Activated CD4-positive, CD25-positive, alpha-beta regulatory T cell (primary cell): ENCODE results near the gene PPL.
"Not testable (repeated sequence)": the region's sequence is repeated elsewhere in the genome, so short reads cannot be mapped to it uniquely, and the experiment has no call there.

ENCODE experiments used
- DNase-seq, 4 experiments: peaks; one replicate each; lab custom pipeline; 2025; lab: John Stamatoyannopoulos, UW

Gene PPL

DNA sequence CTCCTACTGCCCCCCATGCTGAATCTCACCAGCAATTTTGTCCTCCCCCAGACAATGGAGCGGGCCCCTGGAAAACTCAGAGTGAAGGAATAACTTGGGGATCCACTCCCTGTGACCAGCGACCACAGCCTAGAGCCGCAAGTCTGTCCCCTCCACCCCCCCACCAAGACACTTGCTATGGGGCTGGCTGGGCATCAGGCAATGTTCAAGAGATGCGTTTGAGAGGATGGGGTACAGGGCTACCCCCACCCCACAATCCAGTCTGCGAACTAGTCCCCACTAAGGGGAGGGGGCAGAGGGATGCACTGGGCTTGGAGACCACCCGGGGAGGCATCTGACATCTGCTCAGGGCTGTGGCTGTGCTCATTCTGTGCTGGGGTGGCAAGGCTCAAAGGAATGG lies 2.4 kb downstream of the PPL start:
- no peak for DNase-seq

DNA sequence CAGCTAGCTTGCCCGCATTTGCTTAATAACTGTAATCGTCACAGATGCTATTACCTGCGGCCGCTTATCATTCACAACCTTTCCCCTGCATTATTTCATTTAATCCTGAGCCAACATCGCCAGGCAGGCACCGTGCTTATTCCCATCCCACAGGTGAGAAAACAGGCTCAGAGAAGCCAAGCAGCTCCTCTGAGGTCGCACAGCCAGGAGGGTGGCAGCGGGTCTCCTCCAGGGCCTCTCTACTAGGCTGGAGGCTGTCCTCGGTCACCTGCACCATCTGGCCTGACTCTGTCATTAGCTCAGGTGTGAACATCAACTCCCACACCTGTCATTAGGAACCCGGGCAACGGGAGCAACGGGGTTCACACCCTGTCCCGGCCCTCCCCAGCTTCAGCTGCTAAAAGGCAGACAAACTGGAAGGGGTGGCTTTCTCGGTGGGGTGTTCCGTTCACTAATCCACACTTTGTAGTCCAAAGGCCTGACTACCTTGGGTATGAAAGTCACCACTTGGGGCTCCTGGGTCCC lies 3.0 kb downstream of the PPL start:
- no peak for DNase-seq

GRCh38 chr16:4933433-4933832 lies 3.5 kb downstream of the PPL start:
- no peak for DNase-seq

DNA sequence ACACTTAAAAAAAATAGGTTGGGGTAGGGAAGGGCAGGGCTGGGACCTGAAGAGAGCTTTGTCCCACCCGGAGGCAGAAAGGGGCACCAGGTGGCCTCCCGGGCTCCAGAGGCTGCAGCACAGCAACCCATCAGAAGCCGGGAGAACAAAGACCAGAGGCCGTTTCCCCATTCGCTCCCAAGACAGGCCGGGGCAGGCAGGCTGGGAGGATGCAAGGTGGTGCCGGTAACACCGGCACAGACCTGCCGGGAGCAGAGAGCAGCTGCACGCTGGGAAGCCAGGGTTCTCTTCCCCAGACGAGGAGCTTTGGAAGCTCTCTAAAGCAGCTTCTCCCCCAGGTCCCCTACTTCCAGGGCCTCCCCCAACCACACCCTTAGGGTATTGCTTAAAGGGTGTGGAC lies 5.6 kb downstream of the PPL start:
- no peak for DNase-seq

GRCh38 chr16:4929619-4930018 lies 7.3 kb downstream of the PPL start:
- not testable (repeated sequence) for DNase-seq

DNA sequence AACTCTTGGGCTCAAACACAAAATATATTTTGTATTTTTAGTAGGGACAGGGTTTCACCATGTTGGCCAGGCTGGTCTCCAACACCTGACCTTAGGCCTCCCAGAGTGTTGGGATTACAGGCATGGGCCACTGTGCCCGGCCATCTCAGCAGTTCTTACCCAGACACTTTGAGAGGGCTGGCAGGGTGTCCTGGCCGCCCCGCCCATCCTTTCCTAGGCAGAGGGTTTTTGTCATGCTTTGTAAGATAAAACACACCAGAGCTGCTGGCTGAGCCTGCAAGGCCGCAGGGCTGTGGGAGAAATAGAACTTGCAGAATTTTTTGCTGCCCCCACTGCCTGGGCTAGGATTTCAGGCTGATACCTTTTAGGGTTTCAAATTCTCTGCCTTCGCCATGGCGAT lies 8.7 kb downstream of the PPL start:
- DNase-seq, result no peak

DNA sequence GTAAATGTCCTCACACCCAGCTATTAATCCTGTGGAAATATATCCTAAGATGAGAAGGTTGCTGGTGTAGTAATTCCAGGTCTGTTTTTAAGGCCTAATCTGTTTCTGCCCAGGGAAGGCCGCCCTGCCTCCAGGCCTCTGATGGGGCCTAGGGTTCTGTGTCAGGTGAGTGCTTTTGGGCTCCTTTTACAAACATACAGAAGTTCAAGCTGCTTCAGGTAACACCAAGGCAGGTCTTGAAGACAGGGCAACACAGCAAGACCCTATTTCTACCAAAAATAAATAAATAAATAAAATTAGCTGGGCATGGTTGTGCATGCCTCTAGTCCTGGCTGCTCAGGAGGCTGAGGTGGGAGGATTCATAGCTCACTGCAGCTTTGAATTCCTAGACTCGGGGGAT lies 9.3 kb downstream of the PPL start:
- DNase-seq, result no peak

DNA sequence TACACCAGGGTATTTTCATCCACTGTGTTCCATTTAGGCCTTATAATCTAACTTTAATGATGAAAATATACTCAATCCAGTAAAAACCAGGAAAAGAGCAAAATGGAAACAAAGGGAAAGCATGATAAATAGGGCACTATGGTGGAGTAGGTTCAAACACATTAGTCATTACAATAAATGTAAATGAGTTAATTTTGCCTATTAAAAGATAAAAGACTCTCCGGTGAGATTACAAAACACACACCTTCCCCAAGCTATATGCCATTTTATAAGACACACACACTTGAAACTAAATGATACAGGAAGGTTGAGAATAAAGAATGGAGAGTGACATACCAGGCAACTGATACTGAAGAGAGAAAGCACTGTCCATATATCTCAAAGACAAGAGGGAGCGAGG lies 10.0 kb downstream of the PPL start:
- no peak for DNase-seq

- no peak for DNase-seq
Measured at GRCh38 chr16:4925791-4926190, 11.2 kb downstream of the PPL start.

DNA sequence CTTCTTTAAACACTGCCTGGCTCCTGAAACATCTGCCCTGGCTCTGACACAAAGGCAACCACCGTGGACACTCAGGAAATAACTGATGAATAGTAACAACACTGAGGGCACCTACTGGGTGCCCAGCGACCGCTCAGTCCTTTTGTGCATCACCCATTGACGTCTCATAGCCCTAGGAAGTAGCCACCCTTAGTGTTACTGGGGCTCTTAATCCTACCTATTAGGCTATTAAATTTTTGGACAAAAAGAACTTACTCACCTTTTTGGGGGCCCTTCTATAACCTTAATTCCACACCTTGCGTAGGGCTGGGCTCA lies 11.7 kb downstream of the PPL start:
- no peak for DNase-seq

GRCh38 chr16:4924593-4925292 lies 12.2 kb downstream of the PPL start:
- no peak for DNase-seq

DNA sequence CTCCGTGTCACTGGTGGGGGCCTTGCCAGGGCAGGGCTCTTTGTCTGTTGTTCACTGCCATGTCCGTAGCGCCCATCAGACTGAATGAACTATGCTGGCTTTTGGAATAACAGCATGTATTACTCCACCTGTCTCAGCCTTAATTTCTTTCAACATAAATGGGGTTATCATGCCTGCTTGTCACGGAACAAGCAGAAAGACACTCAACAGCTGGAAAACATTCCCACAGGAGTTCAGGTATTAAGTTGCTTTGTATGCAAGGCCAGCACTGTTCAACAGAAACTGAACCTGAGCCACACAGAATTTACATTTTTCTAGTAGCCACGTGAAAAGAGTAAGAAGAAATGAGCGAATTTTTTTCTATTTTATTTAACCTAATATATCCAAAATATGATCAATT lies 13.1 kb downstream of the PPL start:
- DNase-seq, result no peak

DNA sequence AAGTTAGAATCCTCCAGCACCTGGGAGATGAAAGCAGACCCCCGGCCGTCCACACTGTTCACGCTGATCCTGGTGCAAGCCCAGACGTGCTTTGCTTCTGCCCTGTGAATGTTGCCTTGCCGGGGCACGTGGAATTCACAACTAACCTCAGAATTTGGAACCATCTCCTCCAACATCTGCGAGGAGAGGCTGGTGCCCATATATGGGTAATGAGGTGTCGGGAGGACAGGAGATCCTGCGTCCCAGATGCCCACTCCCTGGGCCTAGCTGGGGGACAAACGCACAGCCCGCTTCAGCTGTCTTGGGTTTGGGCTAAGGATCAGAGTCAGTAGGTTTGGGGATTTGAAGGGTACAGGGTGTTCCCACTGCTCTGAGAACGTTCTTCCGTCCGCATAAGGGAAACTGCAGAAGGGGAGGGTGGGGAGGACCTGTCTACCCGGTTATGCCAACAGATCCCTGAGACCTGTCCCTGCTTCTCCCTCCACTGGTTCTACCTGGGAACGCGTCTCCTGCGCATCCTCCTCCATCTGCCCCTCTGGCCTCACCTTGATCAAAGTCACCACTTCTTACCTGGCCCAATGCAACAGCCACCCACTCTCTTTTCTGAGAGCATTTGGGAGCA lies 14.1 kb downstream of the PPL start:
- no peak for DNase-seq

DNA sequence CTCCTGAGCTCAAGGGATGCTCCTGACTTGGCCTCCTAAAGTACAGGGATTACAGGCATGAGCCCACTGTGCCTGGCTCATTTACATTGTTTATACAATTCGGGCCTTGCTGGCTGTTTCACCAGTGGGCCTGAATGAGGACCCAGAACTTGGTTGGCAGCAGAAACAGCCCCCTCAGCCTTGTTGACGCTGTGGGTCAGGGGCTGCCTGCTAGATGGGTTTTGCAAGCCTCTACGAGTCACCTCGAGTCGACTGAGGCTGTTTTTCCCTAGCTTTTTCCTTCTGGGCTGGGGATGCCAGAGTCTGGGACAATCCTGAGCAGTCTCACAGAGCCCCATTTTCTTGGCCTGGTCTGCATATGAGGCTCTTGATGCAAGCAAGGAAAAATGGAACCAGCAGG lies 16.1 kb downstream of the PPL start:
- no peak for DNase-seq

DNA sequence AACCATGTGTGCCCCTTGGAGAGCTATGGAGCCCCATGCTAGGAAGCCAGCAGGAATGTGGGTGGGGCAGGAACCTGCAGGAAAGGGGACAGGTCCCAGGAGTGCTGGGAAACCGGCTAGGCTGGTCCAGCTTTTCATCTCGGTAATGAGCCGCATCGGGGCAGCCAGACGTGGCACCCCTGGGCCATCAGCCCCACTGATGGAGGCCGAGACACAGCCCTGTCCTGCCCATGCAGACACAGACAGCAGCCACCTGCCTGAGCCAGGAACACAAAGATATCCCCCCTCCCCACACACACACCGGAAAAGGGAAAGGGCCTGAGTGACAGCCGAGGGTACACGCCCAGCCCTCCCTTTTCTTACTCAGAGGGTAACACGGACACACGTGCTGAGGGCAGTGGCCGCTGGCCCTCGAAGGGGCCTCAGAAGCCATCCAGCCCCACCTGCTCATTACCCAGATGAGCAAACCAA lies 18.1 kb downstream of the PPL start:
- DNase-seq, result no peak

GRCh38 chr16:4917117-4917516 lies 19.8 kb downstream of the PPL start:
- DNase-seq, result no peak

- no peak for DNase-seq
Measured at GRCh38 chr16:4915226-4915761, 21.7 kb downstream of the PPL start.

GRCh38 chr16:4914528-4915225 lies 22.3 kb downstream of the PPL start:
- DNase-seq, result no peak

DNA sequence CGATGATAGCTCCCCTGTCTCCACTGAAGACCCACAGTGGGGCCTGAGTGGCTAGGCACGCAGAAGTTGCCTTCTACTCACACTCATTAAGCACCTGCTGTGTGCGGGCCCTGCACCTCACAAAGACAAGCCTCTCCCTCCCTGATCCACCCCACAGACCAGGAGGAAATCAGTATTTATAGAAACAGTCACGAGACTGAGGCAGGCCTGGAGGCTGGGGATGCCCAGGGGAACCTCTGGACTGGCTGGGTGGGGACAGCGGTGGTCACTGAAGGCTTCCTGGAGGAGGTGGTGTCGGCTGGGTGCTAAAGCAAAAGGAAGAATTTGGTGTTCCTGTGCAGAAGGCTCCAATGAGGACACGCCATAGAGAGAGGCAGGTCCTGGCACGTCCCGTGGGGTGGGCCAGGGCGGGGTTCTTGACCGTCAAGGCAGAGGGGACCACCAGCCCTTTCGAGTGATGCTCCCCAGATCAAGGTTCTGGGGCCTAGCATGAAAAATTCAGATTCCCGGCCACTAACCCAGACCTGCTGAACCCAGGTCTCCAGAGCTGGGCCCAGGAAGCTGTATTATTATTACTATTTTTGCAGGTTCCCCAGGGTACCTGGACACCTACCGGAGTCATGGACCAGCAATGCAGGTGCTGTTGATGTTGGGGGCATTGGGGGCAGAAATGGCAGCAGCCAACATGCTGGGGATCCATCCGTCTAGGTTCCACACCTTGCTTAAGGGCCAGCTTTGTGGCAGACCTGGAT lies 23.0 kb downstream of the PPL start:
- no peak for DNase-seq

DNA sequence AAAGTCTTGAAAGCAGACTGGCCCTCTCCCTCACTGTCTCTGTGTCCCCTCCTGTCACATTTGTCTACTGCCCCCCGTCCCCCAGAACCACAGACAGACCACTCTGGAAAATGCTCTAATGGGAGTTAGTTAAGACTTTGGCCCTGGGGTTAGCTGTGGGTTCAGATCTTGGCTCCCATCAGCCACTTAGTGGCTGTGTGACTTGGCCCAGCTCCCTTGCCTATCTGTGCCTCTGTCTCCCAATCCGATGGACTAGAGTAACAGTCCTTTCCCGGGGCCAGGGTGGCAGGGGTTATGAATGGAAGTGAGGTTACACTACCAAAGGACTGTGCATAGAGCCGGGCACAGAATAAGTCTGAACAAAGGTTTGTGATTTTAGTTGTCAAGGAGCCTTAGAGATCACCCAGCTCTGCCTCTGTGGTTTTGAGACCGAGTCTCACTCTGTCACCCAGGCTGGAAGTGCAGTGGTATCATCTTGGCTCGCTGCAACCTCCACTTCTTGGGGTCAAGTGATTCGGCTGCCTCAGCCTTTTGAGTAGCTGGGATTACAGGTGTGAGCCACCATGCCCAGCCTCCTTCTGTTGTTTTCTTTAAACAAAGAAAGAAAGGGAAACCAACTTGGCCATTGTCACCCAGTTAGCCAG lies 23.7 kb downstream of the PPL start:
- DNase-seq, result no peak

DNA sequence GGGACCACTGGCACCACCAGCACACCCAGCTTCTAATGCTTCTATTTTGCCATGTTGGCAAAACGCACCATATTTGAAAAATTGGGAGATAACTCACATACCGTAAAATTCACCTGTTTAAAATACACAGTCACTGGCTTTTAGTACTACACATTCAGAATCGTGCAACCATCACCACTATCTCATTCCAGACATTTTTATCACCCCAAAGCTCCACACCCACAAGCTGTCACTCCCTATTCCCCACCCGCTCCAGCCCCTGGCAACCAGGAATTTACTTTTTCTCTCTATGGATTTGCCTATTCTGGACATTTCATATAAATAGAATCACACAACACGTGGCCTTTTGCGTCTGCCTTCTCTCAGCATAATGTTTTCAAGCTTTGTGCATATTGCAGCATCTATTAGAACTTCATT lies 25.0 kb downstream of the PPL start:
- no peak for DNase-seq

DNA sequence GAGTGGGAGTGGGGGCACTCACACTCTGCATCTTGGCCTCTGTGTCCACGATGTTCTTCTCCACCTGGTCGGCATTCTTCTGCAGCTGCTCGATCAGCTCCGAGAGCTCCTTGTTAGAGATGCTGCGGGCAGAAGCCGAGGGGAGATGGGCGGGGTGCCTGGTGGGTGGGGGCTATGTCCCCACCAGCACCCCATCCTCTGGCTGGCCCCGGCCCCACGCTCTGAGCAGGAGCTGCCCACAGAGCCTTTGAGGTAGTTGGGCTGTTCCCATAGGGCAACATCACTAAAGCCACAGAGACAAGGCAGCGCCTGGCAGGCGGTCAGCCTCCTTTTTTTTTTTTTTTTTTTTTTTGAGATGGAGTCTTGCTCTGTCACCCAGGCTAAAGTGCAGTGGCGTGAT lies 26.1 kb downstream of the PPL start:
- no peak for DNase-seq
